M059J (cell line): Measurements from ENCODE around the gene ELOA2. TPM values are rescaled to one million over a fixed set of nuclear protein-coding genes. Genes with fewer than 3 reads are reported as not detected.
"Not testable (repeated sequence)": the region's sequence is repeated elsewhere in the genome, so short reads cannot be mapped to it uniquely, and the experiment has no call there.

ENCODE experiments used
- DNase-seq: peaks from one replicate; pipeline ENCODE4 v3.0.0-alpha.2; 2012; ENCODE audit warnings: low read depth
- total RNA-seq: library from RNA; depleted of rRNA; stranded (reverse); fragments of >200 nt; shearing (Covaris generic); gene quantifications from 2 replicates; pipeline ENCODE4 v1.2.3, GENCODE V29; 2014; rRNA removed

ELOA2 gene
- total RNA-seq, 1 experiment from 2014 or later = not detected

- DNase-seq = not testable (repeated sequence)
Observed at GRCh38 chr18:47020757-47021156, 14.7 kb downstream of the ELOA2 start.

GRCh38 chr18:47019870-47020269 lies 15.6 kb downstream of the ELOA2 start:
- DNase-seq = not testable (repeated sequence)

Other genes with a start within 250 kb of the ELOA2 start
- 25.4 and 35.9 TPM in 2 replicates for gene PIAS2, start 118.1 kb downstream of the ELOA2 start, total RNA-seq
- 2.0 and 4.0 TPM in 2 replicates for gene KATNAL2, start 118.0 kb downstream of the ELOA2 start, total RNA-seq
- 15.5 and 21.3 TPM in 2 replicates for gene HDHD2, start 114.9 kb upstream of the ELOA2 start, total RNA-seq
- 38.8 and 46.5 TPM in 2 replicates for gene IER3IP1, start 140.7 kb upstream of the ELOA2 start, total RNA-seq
- gene SKOR2, start 216.0 kb upstream of the ELOA2 start, total RNA-seq = not detected in 2 replicates